Measurements from ENCODE around the gene GRM1. TPM values are rescaled to one million over a fixed set of nuclear protein-coding genes. Genes with fewer than 3 reads are reported as not detected.

GRM1 gene
- total and polyA plus RNA-seq, 2 of the 4 experiments (the other 2 are of a cell fraction): not detected

- TF ChIP-seq NFE2L2 (IDR thresholded peaks at IDR 0.05; ENCODE audit: low read depth, low read length): no peak
- TF ChIP-seq SMC3 (IDR thresholded peaks at IDR 0.05; ENCODE audit: low read depth, low read length): no peak
- no peak for TF ChIP-seq USF2 (IDR thresholded peaks at IDR 0.05; ENCODE audit: low read depth, low read length)
- TF ChIP-seq CEBPB (IDR thresholded peaks at IDR 0.05; ENCODE audit: low read depth, low read length): no peak
- TF ChIP-seq FOS (IDR thresholded peaks at IDR 0.05; ENCODE audit: low read depth, low read length): no peak
- no peak for TF ChIP-seq BHLHE40 (IDR thresholded peaks at IDR 0.05; ENCODE audit: low read depth, low read length)
- no peak for TF ChIP-seq MXI1 (IDR thresholded peaks at IDR 0.05; ENCODE audit: borderline replicate concordance, low read depth, low read length)
- TF ChIP-seq MAFK (IDR thresholded peaks at IDR 0.05; ENCODE audit: low read depth, low read length): no peak
- TF ChIP-seq RCOR1 (IDR thresholded peaks at IDR 0.05; ENCODE audit: insufficient replicate concordance, low read length): no peak
- no peak for TF ChIP-seq RFX5 (IDR thresholded peaks at IDR 0.05; ENCODE audit: low read depth, low read length)
- TF ChIP-seq CTCF (conservative IDR thresholded peaks at IDR 0.05; ENCODE audit: low read depth, low read length): no peak
- no peak for TF ChIP-seq ELK1 (IDR thresholded peaks at IDR 0.05; ENCODE audit: borderline replicate concordance, low read depth, low read length)
- TF ChIP-seq RAD21 (IDR thresholded peaks at IDR 0.05; ENCODE audit: low read length): no peak
- no peak for TF ChIP-seq POLR2A (IDR thresholded peaks at IDR 0.05; ENCODE audit: low read depth, low read length)
- no peak for TF ChIP-seq CHD1 (IDR thresholded peaks at IDR 0.05; ENCODE audit: low read depth, low read length)
- TF ChIP-seq MAZ (IDR thresholded peaks at IDR 0.05; ENCODE audit: borderline replicate concordance, low read depth, low read length): no peak
These were observed 283.7 kb downstream of the GRM1 start for GRCh38 chr6:146312608-146313007.

More at GRCh38 chr6:146312608-146313007, 283.7 kb downstream of the GRM1 start:
- POLR2A ChIA-PET (ENCODE audit: unreplicated experiment): no interaction called here
- H2BK15ac ChIP-seq (ENCODE audit: low read depth, low read length): no peak overlapping the region
- H3K9me3 ChIP-seq (ENCODE audit: control insufficient read depth, insufficient read depth, low read length): no peaks in the 10 kb centered on the region
- no peak overlapping the region for H3K27ac ChIP-seq (ENCODE audit: insufficient read depth, low read length)
- no peak overlapping the region for H2BK20ac ChIP-seq (ENCODE audit: low read depth, low read length)
- no peak overlapping the region for H3K56ac ChIP-seq (ENCODE audit: extremely low read depth, insufficient read depth, low read length)
- DNase-seq: no peak
- H2BK5ac ChIP-seq (ENCODE audit: low read depth, low read length, poor library complexity, severe bottlenecking): no peak overlapping the region
- H3K4me2 ChIP-seq (ENCODE audit: low read depth, low read length): no peak overlapping the region
- H2AK5ac ChIP-seq (ENCODE audit: low read depth, low read length): no peak overlapping the region
- no CpG with 5 or more reads among the region's 2 CpGs for WGBS, 2 experiments (ENCODE audit: extremely low coverage in 2 of 2, insufficient read length in 1 of 2)
- H3K4me3 ChIP-seq (ENCODE audit: insufficient read depth, low read depth, low read length): no peak overlapping the region
- in situ Hi-C loops (cut with MboI; ENCODE audit: low sequenced_read_pairs): no loop called here
- H4K8ac ChIP-seq (ENCODE audit: low read depth in 2 of 2, low read length in 2 of 2): no peak overlapping the region
- H3K9ac ChIP-seq (ENCODE audit: low read depth, low read length): no peak overlapping the region
- H4K91ac ChIP-seq (ENCODE audit: insufficient read depth, low read depth, low read length): no peak overlapping the region
- dilution Hi-C loops (cut with HindIII; ENCODE audit: low sequenced_read_pairs, unreplicated experiment): no loop called here
- H3K14ac ChIP-seq (replicated peaks; ENCODE audit: low read depth, low read length): no peak overlapping the region
- intact Hi-C loops (cut with micrococcal nuclease): no loop called here
- H3K27me3 ChIP-seq (ENCODE audit: control insufficient read depth, insufficient read depth, low read length): no peaks in the 10 kb centered on the region
- no peak overlapping the region for H2AK9ac ChIP-seq (replicated peaks; ENCODE audit: low read depth, low read length, poor library complexity)
- no peak overlapping the region for H3K23ac ChIP-seq (ENCODE audit: low read depth, low read length)
- no peaks in the 10 kb centered on the region for H3K79me1 ChIP-seq (ENCODE audit: low read depth in 1 of 2, low read length in 2 of 2)
- no peaks in the 10 kb centered on the region for H3K36me3 ChIP-seq (ENCODE audit: control insufficient read depth, insufficient read depth, low read length)
- H2AFZ ChIP-seq (replicated peaks; ENCODE audit: low read length, poor library complexity): no peak overlapping the region
- no peaks in the 10 kb centered on the region for H3K9me1 ChIP-seq (ENCODE audit: insufficient read depth, low read length)
- ATAC-seq (ENCODE audit: low read depth): no peak
- no TSS peak for BruUV-seq (replicated peaks)
- no peaks in the 10 kb centered on the region for H4K20me1 ChIP-seq (ENCODE audit: insufficient read depth, low read length)
- H3K4ac ChIP-seq (ENCODE audit: low read depth, low read length): no peak overlapping the region
- no peak overlapping the region for H3K18ac ChIP-seq (ENCODE audit: low read depth, low read length)
- no peaks in the 10 kb centered on the region for H3K4me1 ChIP-seq (ENCODE audit: control insufficient read depth, insufficient read depth, low read length)
- no peak overlapping the region for H4K5ac ChIP-seq (ENCODE audit: low read depth, low read length)
- no peak overlapping the region for H2BK120ac ChIP-seq (ENCODE audit: low read depth, low read length)
- CTCF ChIA-PET: no interaction called here

Measured in IMR-90 (cell line).